ENCODE data around the gene MRPL2.

The MRPL2 gene

GRCh38 chr6:43059168-43060033, at the start of gene MRPL2, which contains the start of gene KLC4:
Gene MRPL2, minus strand, starts transcription at chr6:43059434. Its CDS starts 53 bp downstream, at chr6:43059381.
Gene KLC4, plus strand, starts transcription at chr6:43059631. Its CDS starts 1,705 bp downstream, at chr6:43061336.
- peak; percentile 98 for DNase-seq

DNA sequence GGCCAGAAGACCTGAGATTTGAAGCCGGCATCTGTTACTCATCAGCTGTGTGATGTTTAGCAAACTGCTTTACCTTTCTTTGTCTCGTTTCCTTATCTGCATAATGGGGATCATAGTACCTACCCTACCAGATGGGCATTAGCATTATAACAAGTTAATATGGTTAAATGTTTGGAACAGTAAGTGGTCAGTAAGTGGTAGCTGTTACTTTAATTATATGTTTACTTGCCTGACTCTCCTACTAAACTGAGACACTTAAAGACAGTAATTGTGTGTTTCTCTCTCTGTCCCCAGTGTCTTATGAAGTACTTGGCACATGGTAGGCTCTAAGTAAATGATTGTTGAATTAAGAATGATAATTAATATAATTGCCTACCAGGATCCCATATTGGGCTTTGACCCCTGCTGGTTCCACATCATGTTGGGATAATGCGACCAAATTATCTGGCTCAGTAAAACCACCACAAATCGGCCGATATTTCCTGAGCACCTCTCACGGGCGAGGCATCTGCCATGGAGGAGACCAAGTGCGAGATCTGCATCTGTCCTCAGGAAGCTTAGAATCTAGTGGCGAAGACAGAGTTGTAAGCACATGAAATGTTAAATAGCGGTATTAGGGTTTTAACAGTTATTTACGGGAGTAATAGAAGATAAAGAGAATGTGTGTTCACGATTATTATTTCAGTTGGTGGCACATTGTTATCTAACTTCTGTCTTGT, 48.3 kb upstream of the MRPL2 start:
- no peak for DNase-seq

GRCh38 chr6:43105538-43106222, 46.4 kb upstream of the MRPL2 start:
- DNase-seq = no peak

- DNase-seq = no peak
These were observed 44.1 kb upstream of the MRPL2 start for GRCh38 chr6:43103253-43103876.

- DNase-seq = no peak
These were observed 42.3 kb upstream of the MRPL2 start for GRCh38 chr6:43101497-43101896.

DNA sequence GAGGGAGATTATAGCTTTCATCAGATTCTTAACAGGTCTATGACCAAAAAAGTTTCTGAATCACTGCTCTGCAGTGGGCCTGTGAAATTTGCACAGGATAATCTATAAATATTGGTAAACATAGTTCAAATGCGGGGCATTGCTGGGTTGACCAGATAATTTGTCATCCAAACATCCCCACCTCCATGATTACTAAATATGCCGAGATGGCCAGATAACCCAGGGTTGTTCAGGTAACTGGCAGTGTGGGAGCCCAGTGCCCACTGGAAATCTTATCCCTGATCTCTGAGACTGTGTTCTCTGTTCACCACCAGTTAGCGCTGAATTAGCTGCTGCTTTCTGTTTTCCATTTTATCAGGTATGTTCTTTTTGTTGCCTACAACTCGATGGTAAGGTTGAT, 38.3 kb upstream of the MRPL2 start:
- DNase-seq = no peak

- DNase-seq = no peak
These were observed 37.9 kb upstream of the MRPL2 start for GRCh38 chr6:43097098-43097489.

DNA sequence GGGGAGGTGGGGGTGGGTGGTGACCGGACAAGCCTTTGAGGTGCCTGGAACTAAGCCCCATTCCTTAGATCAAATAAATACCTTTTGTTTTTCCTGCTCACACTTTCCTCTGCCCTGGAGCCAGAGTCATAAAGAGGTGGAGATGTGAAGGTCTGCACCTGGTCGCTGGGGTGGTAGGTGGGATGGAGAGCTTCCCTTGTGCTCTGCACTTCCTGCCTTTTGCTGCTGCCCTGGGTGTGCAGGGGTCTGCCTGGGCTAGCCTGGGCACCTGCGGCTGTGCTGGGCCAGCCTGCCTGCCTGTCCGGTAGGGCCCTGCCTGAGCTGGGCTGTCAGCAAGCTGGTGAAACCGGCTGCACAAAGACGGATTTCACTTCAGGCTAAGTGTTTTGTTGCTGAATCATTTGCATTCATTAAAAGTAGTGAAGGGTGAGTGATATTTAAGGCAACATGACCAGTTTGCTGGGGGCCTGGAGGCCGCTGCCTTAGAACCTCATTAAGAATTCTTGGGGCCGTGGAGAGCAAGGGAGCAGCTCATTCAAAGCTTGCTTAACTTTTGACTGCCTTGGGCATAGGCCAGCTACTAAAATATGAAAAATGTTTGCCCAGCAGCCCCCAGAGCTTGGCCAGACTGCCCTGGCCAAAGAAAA, 37.3 kb upstream of the MRPL2 start:
- DNase-seq = no peak

DNA sequence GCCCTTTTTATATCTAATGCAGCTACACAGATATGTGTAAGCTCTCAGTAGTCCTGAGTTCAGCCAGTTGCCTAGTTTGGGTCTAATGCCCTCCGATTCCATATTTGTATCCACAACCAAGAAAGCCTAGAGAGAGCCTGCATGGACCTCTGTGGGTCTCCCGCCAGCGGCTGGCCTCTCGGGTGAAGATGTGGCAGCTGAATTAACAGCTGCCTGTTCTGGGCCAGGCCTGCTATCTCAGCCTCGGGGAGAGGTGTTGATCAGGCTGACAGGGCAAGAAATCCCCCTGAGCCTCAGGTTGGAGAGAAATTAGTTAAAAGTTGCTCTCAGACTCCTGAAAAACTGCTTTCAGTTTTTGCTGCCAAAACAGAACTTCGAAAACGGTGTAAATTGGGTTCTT, 36.7 kb upstream of the MRPL2 start:
- no peak for DNase-seq

GRCh38 chr6:43093436-43094289, 34.4 kb upstream of the MRPL2 start:
- DNase-seq = no peak

DNA sequence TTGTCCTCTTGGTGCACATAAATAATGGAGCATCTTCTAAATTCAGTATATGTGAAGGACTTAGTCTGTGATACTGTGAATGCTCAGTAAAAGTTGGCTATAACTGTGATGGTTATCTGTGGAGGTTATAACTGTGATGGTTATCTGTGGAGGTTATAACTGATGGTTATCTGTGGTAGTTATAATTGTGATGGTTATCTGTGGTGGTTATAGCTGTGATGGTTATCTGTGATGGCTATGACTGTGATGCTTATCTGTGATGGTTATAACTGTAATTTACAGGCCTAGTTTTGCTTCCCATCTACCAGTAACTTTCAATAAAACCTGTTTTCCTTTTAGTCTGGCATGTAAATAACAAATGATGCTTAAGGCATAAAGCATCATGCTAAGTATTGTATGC, 33.4 kb upstream of the MRPL2 start:
- no peak for DNase-seq

DNA sequence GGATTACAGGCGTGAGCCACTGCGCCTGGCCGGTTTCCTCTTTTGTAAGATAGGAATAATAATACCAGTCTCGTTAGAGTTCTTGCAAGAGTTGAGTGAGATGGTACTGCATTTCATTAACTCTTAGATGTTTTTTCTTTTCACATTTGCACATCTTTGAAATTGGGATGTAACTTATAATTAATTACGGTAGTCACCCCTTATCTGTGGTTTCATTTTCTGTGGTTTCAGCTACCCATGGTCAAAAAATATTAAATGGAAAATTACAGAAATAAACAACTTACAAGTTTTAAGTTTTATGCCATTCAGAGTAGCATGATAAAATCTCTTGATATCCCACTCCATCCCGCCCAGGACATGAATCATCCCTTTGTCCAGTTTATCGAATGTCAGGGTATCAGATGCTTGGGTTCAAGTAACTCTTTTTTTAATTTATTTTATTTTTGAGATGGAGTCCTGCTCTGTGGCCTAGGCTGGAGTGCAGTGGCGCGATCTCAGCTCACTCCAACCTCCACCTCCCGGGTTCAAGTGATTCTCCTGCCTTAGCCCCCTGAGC, 32.3 kb upstream of the MRPL2 start:
- DNase-seq = no peak

- no peak for DNase-seq
These were observed 31.8 kb upstream of the MRPL2 start for GRCh38 chr6:43091020-43091419.

DNA sequence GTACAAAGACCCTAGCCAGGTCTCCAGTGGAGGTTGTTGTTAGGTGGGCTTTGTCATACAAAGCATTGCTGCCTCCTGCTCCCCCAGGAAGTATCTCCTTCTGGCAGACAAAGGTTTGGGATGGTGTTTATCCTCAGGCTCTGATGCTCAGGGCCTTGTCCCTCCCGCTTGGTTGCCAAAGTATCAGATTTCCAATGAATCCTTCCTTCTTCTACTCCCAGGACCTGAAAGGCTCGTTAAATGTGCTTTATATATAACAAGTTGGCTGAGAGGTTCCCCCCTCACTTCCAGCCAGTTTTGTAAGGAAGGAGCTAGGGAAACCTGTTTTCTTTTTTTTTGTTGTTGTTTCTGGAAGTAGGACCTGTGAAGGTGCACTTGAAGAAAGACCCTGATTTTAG, 31.3 kb upstream of the MRPL2 start:
- no peak for DNase-seq

DNA sequence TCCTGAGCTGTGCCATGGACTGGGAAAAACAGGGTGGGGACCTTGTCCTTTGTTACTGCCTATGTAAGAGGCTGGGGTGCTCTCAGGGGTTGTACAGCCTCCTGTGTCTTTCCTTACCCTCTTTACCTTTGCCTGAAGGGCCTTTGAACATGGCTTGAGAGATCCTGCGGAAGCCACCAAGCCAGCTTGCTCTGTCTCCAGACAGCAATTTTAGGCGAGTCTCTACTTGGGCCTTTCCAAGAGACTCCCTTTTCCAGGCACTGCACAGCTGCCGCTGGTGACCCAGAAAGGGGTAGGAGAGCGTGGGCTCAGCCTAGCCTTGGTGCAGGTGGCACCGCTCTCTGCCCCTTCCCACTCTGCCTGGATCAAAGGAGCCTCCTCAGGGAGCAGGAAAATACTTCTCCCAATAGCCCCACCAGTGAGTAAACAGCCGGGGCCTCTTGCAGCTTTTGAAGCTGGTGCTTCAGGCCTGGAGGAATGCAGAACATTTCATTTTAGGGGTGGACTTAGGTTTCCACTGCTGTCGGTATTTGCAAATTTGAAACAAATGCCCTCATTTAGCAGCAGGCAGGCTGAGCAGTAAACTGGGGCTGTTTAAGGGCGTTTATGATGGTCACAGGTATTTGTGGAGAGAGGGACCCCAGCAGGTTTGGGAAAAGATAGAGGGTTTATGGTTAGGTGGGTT, 30.8 kb upstream of the MRPL2 start:
- no peak for DNase-seq

GRCh38 chr6:43089467-43089866, 30.2 kb upstream of the MRPL2 start:
- no peak for DNase-seq

DNA sequence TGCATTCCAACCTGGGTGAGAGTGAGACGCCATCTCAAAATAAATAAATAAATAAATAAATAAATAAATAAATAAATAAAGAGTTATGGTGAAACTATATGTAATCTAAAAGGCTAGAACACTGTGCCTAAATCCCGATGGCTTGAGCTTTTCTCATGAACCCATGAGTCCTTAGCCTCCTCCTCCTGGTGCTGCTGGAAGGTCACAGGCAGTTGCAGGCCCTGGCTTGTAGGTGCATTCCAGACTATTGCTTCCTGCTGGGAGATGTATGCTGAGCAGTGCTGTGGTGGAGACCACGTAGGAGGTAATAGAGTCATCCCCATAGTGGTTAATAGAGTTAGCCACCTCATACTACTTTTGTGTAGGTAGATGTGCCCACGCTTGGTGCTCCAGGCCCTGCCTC, 29.4 kb upstream of the MRPL2 start:
- DNase-seq = no peak

- DNase-seq = peak; percentile 31
These were observed 26.9 kb upstream of the MRPL2 start for GRCh38 chr6:43086022-43086658.

GRCh38 chr6:43082806-43083655, 23.8 kb upstream of the MRPL2 start:
- no peak for DNase-seq
